ENCODE data around the gene CTRB1.

Gene CTRB1

GRCh38 chr16:75248536-75249380 lies 30.0 kb downstream of the CTRB1 start:
- TF ChIP-seq POLR2A (IDR thresholded peaks at IDR 0.05; ENCODE audit: low read depth, low read length) (no peak), POLR2AphosphoS5 (IDR thresholded peaks at IDR 0.05; ENCODE audit: low read depth, low read length) (no peak), TAF1 (IDR thresholded peaks at IDR 0.05; ENCODE audit: borderline replicate concordance, low read depth, low read length) (no peak)
- FAIRE-seq, result no peak
- no peak for DNase-seq (ENCODE audit: insufficient read length)

- FAIRE-seq (no peak), DNase-seq (ENCODE audit: insufficient read length) (no peak)
- TF ChIP-seq POLR2AphosphoS5 (IDR thresholded peaks at IDR 0.05; ENCODE audit: low read depth, low read length) (no peak), POLR2A (IDR thresholded peaks at IDR 0.05; ENCODE audit: low read depth, low read length) (no peak), TAF1 (IDR thresholded peaks at IDR 0.05; ENCODE audit: borderline replicate concordance, low read depth, low read length) (no peak)
Measured at GRCh38 chr16:75249441-75249840, 30.7 kb downstream of the CTRB1 start.

GRCh38 chr16:75250089-75250808 lies 31.5 kb downstream of the CTRB1 start:
- TF ChIP-seq TAF1 (IDR thresholded peaks at IDR 0.05; ENCODE audit: borderline replicate concordance, low read depth, low read length) (no peak), POLR2A (IDR thresholded peaks at IDR 0.05; ENCODE audit: low read depth, low read length) (no peak), POLR2AphosphoS5 (IDR thresholded peaks at IDR 0.05; ENCODE audit: low read depth, low read length) (no peak)
- FAIRE-seq, result no peak
- no peak for DNase-seq (ENCODE audit: insufficient read length)

- DNase-seq (ENCODE audit: insufficient read length) (peak; percentile 69), FAIRE-seq (no peak)
- no peak for TF ChIP-seq POLR2A (IDR thresholded peaks at IDR 0.05; ENCODE audit: low read depth, low read length)
- TF ChIP-seq TAF1 (IDR thresholded peaks at IDR 0.05; ENCODE audit: borderline replicate concordance, low read depth, low read length), result no peak
- no peak for TF ChIP-seq POLR2AphosphoS5 (IDR thresholded peaks at IDR 0.05; ENCODE audit: low read depth, low read length)
Measured at GRCh38 chr16:75250809-75251279, 32.1 kb downstream of the CTRB1 start.

GRCh38 chr16:75251280-75252048 lies 32.7 kb downstream of the CTRB1 start, which contains the start of gene BCAR1:
Gene BCAR1 (minus strand): TSS chr16:75251624. CDS start chr16:75251482, 142 bp downstream.
- FAIRE-seq, result peak; percentile 44
- TF ChIP-seq TAF1 (IDR thresholded peaks at IDR 0.05; ENCODE audit: borderline replicate concordance, low read depth, low read length), result no peak
- TF ChIP-seq POLR2A (IDR thresholded peaks at IDR 0.05; ENCODE audit: low read depth, low read length), result no peak
- TF ChIP-seq POLR2AphosphoS5 (IDR thresholded peaks at IDR 0.05; ENCODE audit: low read depth, low read length), result no peak

GRCh38 chr16:75252049-75252864 lies 33.5 kb downstream of the CTRB1 start:
- TF ChIP-seq TAF1 (IDR thresholded peaks at IDR 0.05; ENCODE audit: borderline replicate concordance, low read depth, low read length) (no peak), POLR2AphosphoS5 (IDR thresholded peaks at IDR 0.05; ENCODE audit: low read depth, low read length) (no peak), POLR2A (IDR thresholded peaks at IDR 0.05; ENCODE audit: low read depth, low read length) (no peak)
- FAIRE-seq (no peak), DNase-seq (ENCODE audit: insufficient read length) (no peak)

More at GRCh38 chr16:75251280-75252048, 32.7 kb downstream of the CTRB1 start, which contains the start of gene BCAR1:
- DNase-seq (ENCODE audit: insufficient read length), result peak; percentile 85

GRCh38 chr16:75252946-75253911 lies 34.4 kb downstream of the CTRB1 start:
- FAIRE-seq (no peak), DNase-seq (ENCODE audit: insufficient read length) (no peak)
- TF ChIP-seq POLR2A (IDR thresholded peaks at IDR 0.05; ENCODE audit: low read depth, low read length), result no peak
- no peak for TF ChIP-seq TAF1 (IDR thresholded peaks at IDR 0.05; ENCODE audit: borderline replicate concordance, low read depth, low read length)
- no peak for TF ChIP-seq POLR2AphosphoS5 (IDR thresholded peaks at IDR 0.05; ENCODE audit: low read depth, low read length)

- TF ChIP-seq TAF1 (IDR thresholded peaks at IDR 0.05; ENCODE audit: borderline replicate concordance, low read depth, low read length) (no peak), POLR2AphosphoS5 (IDR thresholded peaks at IDR 0.05; ENCODE audit: low read depth, low read length) (no peak), POLR2A (IDR thresholded peaks at IDR 0.05; ENCODE audit: low read depth, low read length) (no peak)
- no peak for FAIRE-seq
- DNase-seq (ENCODE audit: insufficient read length), result no peak
Measured at GRCh38 chr16:75254359-75254837, 35.6 kb downstream of the CTRB1 start.

- TF ChIP-seq POLR2AphosphoS5 (IDR thresholded peaks at IDR 0.05; ENCODE audit: low read depth, low read length) (no peak), POLR2A (IDR thresholded peaks at IDR 0.05; ENCODE audit: low read depth, low read length) (no peak), TAF1 (IDR thresholded peaks at IDR 0.05; ENCODE audit: borderline replicate concordance, low read depth, low read length) (no peak)
- FAIRE-seq, result no peak
Measured at GRCh38 chr16:75256059-75256571, 37.3 kb downstream of the CTRB1 start.

More at GRCh38 chr16:75256059-75256571, 37.3 kb downstream of the CTRB1 start:
- no peak for DNase-seq (ENCODE audit: insufficient read length)
